ENCODE measurements around the gene YDJC. TPM values are rescaled to one million over a fixed set of nuclear protein-coding genes. Genes with fewer than 3 reads are reported as not detected.
"Not testable (repeated sequence)": the region's sequence is repeated elsewhere in the genome, so short reads cannot be mapped to it uniquely, and the experiment has no call there.

The YDJC gene
- total RNA-seq, 1 donor from 2014 or later: 6.0 TPM

- DNase-seq (ENCODE audit: low spot score): no peak
Measured at GRCh38 chr22:21632931-21633330, 3.1 kb upstream of the YDJC start.

- DNase-seq (ENCODE audit: low spot score): no peak
Measured at GRCh38 chr22:21632237-21632895, 2.5 kb upstream of the YDJC start, which contains the start of gene CCDC116. TSS of gene CCDC116 (plus strand) at chr22:21632760. CDS start at chr22:21633182, 422 bp downstream.

- no peak for DNase-seq (ENCODE audit: low spot score)
Measured at GRCh38 chr22:21631025-21631424, 1.2 kb upstream of the YDJC start.

GRCh38 chr22:21628386-21629254, 1.2 kb downstream of the YDJC start:
- DNase-seq (ENCODE audit: low spot score): no peak

- DNase-seq (ENCODE audit: low spot score): no peak
Measured at GRCh38 chr22:21626735-21627469, 2.9 kb downstream of the YDJC start.

- no peak for DNase-seq (ENCODE audit: low spot score)
Measured at GRCh38 chr22:21626073-21626734, 3.6 kb downstream of the YDJC start.

GRCh38 chr22:21624880-21625791, 4.7 kb downstream of the YDJC start:
- no peak for DNase-seq (ENCODE audit: low spot score)

- DNase-seq (ENCODE audit: low spot score): no peak
Measured at GRCh38 chr22:21624120-21624879, 5.5 kb downstream of the YDJC start.

GRCh38 chr22:21623648-21623970, 6.2 kb downstream of the YDJC start:
- DNase-seq (ENCODE audit: low spot score): no peak

GRCh38 chr22:21622919-21623647, 6.7 kb downstream of the YDJC start:
- no peak for DNase-seq (ENCODE audit: low spot score)

GRCh38 chr22:21622011-21622918, 7.6 kb downstream of the YDJC start:
- DNase-seq (ENCODE audit: low spot score): no peak

- DNase-seq (ENCODE audit: low spot score): no peak
Measured at GRCh38 chr22:21621025-21621424, 8.8 kb downstream of the YDJC start.

- not testable (repeated sequence) for DNase-seq (ENCODE audit: low spot score)
Measured at GRCh38 chr22:21617337-21617736, 12.5 kb downstream of the YDJC start.

- DNase-seq (ENCODE audit: low spot score): no peak
Measured at GRCh38 chr22:21615731-21616130, 14.1 kb downstream of the YDJC start.

- no peak for DNase-seq (ENCODE audit: low spot score)
Measured at GRCh38 chr22:21613553-21614233, 16.1 kb downstream of the YDJC start.

GRCh38 chr22:21612858-21613257, 17.0 kb downstream of the YDJC start:
- no peak for DNase-seq (ENCODE audit: low spot score)
